Loucy (cell line): ENCODE data around the gene NAT8L.

Source experiments
- H2AFZ ChIP-seq: fragments of 200-600 bp; sonication (generic); 2 replicates; pipeline ENCODE4 v1.6.0; 2016; ENCODE audit warnings: antibody characterized with exemption, mild to moderate bottlenecking, low read length, moderate library complexity
- H3F3A ChIP-seq: fragments of 200-600 bp; 2 replicates; pipeline ENCODE4 v1.6.0; 2016; ENCODE audit warnings: antibody characterized with exemption, low read depth, mild to moderate bottlenecking
- H3K27me3 ChIP-seq: fragments of 200-600 bp; sonication (generic); 2 replicates; pipeline ENCODE4 v1.6.1; 2014; ENCODE audit warnings: low read length, mild to moderate bottlenecking; ENCODE audit not compliant: insufficient read depth, poor library complexity, severe bottlenecking
- H3K36me3 ChIP-seq: fragments of 200-600 bp; sonication (generic); 2 replicates; pipeline ENCODE4 v1.6.1; 2016; ENCODE audit warnings: low read length; ENCODE audit not compliant: insufficient read depth
- H3K4me1 ChIP-seq: fragments of 200-600 bp; sonication (generic); 2 replicates; pipeline ENCODE4 v1.5.1; 2014; ENCODE audit warnings: low read length, mild to moderate bottlenecking; ENCODE audit not compliant: insufficient read depth, poor library complexity, severe bottlenecking
- H3K4me2 ChIP-seq: fragments of 200-600 bp; sonication (generic); 2 replicates; pipeline ENCODE4 v1.6.0; 2014; ENCODE audit warnings: antibody characterized with exemption, low read length, low read depth, mild to moderate bottlenecking; ENCODE audit not compliant: poor library complexity, severe bottlenecking
- H3K4me3 ChIP-seq: fragments of 200-600 bp; sonication (generic); 2 replicates; pipeline ENCODE4 v1.5.1; 2014; ENCODE audit warnings: low read length, mild to moderate bottlenecking, mixed read lengths; ENCODE audit not compliant: poor library complexity, severe bottlenecking
- H3K79me2 ChIP-seq: fragments of 200-600 bp; sonication (generic); 2 replicates; pipeline ENCODE4 v1.6.1; 2014; ENCODE audit warnings: low read length; ENCODE audit not compliant: insufficient read depth
- H3K9ac ChIP-seq: fragments of 200-600 bp; sonication (generic); 2 replicates; pipeline ENCODE4 v1.6.0; 2014; ENCODE audit warnings: mild to moderate bottlenecking, low read depth, low read length, moderate library complexity; ENCODE audit not compliant: poor library complexity, severe bottlenecking
- H3K9me2 ChIP-seq: fragments of 200-600 bp; sonication (generic); replicated peaks from 2 replicates; pipeline ENCODE4 v1.6.1; 2016; ENCODE audit warnings: low read depth, low read length, mixed read lengths
- H3K9me3 ChIP-seq: fragments of 200-600 bp; sonication (generic); 2 replicates; pipeline ENCODE4 v1.6.1; 2014; ENCODE audit warnings: mild to moderate bottlenecking, antibody characterized with exemption, low read length, low read depth; ENCODE audit not compliant: insufficient read depth
- H4K20me1 ChIP-seq: fragments of 200-600 bp; sonication (generic); 2 replicates; pipeline ENCODE4 v1.6.0; 2014; ENCODE audit warnings: antibody characterized with exemption, low read length, mild to moderate bottlenecking; ENCODE audit not compliant: insufficient read depth, poor library complexity, severe bottlenecking
- EZH2phosphoT487 ChIP-seq: fragments of 200-600 bp; IDR thresholded peaks from 2 replicates; pipeline ENCODE4 v1.6.1; 2018; ENCODE audit warnings: antibody characterized with exemption, mild to moderate bottlenecking, moderate library complexity, borderline replicate concordance
- TF ChIP-seq, protein P1 (sequence below): fragments of 200-600 bp; sonication (generic); conservative IDR thresholded peaks from 2 replicates; pipeline ENCODE4 v1.5.1; 2014; ENCODE audit warnings: mild to moderate bottlenecking, antibody characterized with exemption, low read length

Gene NAT8L

DNA sequence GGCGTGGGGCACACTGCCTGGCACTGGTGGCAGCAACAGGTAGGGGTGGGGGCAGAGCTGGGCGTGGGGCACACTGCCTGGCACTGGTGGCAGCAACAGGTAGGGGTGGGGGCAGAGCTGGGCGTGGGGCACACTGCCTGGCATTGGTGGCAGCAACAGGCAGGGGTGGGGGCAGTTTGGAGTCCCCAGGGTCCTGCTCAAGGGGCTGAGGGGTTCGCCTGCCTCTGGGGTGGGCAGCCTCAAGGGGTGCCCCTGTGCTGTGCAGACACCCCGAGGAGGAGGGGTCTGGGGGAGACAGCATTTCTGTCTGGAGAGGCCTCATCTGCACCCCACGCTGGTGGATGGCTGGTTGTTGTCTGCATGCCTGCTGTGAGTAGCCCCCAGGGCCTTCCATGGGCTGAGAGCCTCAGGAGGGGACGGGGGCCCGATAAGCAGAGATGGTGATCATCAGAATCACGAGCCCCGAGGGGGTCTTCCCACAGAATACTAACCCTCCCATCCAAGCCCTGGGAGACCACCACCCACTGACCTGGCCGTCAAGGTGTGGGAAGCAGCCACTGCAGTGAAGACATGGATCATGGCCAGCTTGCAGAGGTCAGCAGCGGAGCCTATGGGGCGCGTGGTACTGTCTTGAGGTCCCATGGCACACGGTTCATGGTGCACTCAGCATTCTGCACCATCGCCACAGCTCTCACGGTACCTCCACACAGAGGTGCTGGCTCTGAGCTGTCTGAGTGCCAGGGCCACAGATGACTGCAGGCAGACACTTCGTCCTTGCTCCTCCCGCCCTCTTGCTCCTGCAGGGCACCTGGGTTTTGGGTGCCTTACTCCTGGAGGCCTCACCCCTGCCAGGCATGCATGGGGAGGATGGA, 21.5 kb downstream of the NAT8L start:
- Histone ChIP-seq H3K4me1 (no peaks in the 10 kb centered on the region), H3K9me3 (no peaks in the 10 kb centered on the region), H3F3A (no peaks in the 10 kb centered on the region), H3K27me3 (no peaks in the 10 kb centered on the region), H3K36me3 (no peaks in the 10 kb centered on the region), H3K4me3 (no peak overlapping the region), H3K79me2 (no peaks in the 10 kb centered on the region), H3K9ac (no peak overlapping the region), H3K9me2 (no peaks in the 10 kb centered on the region), H3K4me2 (no peak overlapping the region), H2AFZ (no peak overlapping the region), H4K20me1 (no peaks in the 10 kb centered on the region)
- no peak for TF ChIP-seq EZH2phosphoT487
- TF ChIP-seq, protein P1, sequence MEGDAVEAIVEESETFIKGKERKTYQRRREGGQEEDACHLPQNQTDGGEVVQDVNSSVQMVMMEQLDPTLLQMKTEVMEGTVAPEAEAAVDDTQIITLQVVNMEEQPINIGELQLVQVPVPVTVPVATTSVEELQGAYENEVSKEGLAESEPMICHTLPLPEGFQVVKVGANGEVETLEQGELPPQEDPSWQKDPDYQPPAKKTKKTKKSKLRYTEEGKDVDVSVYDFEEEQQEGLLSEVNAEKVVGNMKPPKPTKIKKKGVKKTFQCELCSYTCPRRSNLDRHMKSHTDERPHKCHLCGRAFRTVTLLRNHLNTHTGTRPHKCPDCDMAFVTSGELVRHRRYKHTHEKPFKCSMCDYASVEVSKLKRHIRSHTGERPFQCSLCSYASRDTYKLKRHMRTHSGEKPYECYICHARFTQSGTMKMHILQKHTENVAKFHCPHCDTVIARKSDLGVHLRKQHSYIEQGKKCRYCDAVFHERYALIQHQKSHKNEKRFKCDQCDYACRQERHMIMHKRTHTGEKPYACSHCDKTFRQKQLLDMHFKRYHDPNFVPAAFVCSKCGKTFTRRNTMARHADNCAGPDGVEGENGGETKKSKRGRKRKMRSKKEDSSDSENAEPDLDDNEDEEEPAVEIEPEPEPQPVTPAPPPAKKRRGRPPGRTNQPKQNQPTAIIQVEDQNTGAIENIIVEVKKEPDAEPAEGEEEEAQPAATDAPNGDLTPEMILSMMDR, result no peak

DNA sequence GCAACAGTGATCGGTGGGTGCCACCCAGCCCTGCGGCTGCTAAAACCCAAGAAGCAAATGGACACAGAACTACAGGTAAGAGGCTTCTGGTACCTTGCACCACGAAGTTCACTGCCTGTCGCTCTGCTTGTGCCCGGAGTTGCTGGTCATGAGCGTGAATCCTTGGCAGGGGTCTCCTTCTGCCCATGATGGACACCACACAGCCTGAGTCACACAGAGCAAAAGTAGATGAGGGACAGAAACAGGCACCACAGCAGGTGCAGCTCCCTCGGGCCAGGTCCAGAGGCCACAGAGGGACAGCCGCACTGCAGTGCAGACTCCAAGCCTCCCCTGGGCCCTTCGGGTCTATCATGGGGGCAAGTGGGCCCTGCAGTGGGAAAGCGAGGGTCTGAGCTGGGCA, 22.4 kb downstream of the NAT8L start:
- Histone ChIP-seq H2AFZ (no peak overlapping the region), H3K9ac (no peak overlapping the region), H3K4me1 (no peaks in the 10 kb centered on the region), H3K9me3 (no peaks in the 10 kb centered on the region), H3F3A (no peaks in the 10 kb centered on the region), H3K79me2 (no peaks in the 10 kb centered on the region), H3K9me2 (no peaks in the 10 kb centered on the region), H3K36me3 (no peaks in the 10 kb centered on the region), H3K4me3 (no peak overlapping the region), H4K20me1 (no peaks in the 10 kb centered on the region), H3K4me2 (no peak overlapping the region), H3K27me3 (no peaks in the 10 kb centered on the region)
- no peak for TF ChIP-seq EZH2phosphoT487
- TF ChIP-seq, protein P1, result no peak

DNA sequence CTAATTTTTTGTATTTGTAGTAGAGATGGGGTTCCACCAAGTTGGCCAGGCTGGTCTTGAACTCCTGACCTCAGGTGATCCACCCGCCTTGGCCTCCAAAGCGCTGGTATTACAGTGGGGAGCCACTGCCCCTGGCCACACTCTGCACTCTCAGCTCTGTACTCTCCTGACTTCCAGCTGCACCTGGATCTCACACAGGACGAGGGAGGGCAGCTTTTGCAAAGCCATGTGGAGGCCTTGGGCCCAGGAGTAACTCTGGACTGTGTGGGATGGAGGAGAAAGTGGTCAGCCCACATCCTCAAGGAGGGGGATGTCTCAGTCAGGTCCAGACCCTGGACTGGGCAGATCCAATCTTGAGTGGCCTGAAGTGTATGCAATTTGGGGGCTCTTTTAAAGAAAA, 23.0 kb downstream of the NAT8L start:
- no peak overlapping the region for H2AFZ ChIP-seq
- H3K9me3 ChIP-seq, result no peaks in the 10 kb centered on the region
- no peaks in the 10 kb centered on the region for H3K36me3 ChIP-seq
- no peaks in the 10 kb centered on the region for H3K9me2 ChIP-seq
- no peak overlapping the region for H3K9ac ChIP-seq
- H3K27me3 ChIP-seq, result no peaks in the 10 kb centered on the region
- no peak overlapping the region for H3K4me3 ChIP-seq
- H4K20me1 ChIP-seq, result no peaks in the 10 kb centered on the region
- TF ChIP-seq, protein P1, result no peak
- no peak for TF ChIP-seq EZH2phosphoT487
- no peaks in the 10 kb centered on the region for H3K4me1 ChIP-seq
- no peak overlapping the region for H3K4me2 ChIP-seq
- no peaks in the 10 kb centered on the region for H3K79me2 ChIP-seq
- no peaks in the 10 kb centered on the region for H3F3A ChIP-seq
